Measurements from ENCODE around the gene MINDY4B.

The MINDY4B gene

GRCh38 chr3:150843241-150843640, 62.0 kb downstream of the MINDY4B start:
- DNase-seq, result no peak

- DNase-seq, result no peak
These were observed 64.3 kb downstream of the MINDY4B start for GRCh38 chr3:150840802-150841515.

- no peak for DNase-seq
These were observed 74.5 kb downstream of the MINDY4B start for GRCh38 chr3:150830745-150831144.

- DNase-seq, result no peak
These were observed 75.1 kb downstream of the MINDY4B start for GRCh38 chr3:150830094-150830681.

GRCh38 chr3:150829408-150829807, 75.8 kb downstream of the MINDY4B start:
- no peak for DNase-seq

- no peak for DNase-seq
These were observed 76.2 kb downstream of the MINDY4B start for GRCh38 chr3:150828997-150829396.

- DNase-seq, result no peak
These were observed 77.0 kb downstream of the MINDY4B start for GRCh38 chr3:150828261-150828660.

GRCh38 chr3:150826466-150827282, 78.6 kb downstream of the MINDY4B start:
- DNase-seq, result no peak

GRCh38 chr3:150825916-150826377, 79.3 kb downstream of the MINDY4B start:
- no peak for DNase-seq

GRCh38 chr3:150825192-150825915, 79.9 kb downstream of the MINDY4B start:
- no peak for DNase-seq

- DNase-seq, result no peak
These were observed 82.0 kb downstream of the MINDY4B start for GRCh38 chr3:150823277-150823676.

GRCh38 chr3:150822636-150823035, 82.6 kb downstream of the MINDY4B start:
- DNase-seq, result no peak

Measured in activated T-cell treated with anti-CD3 and anti-CD28 coated beads for 4 hours (primary cell).